ENCODE measurements around the gene MAP3K6. TPM values are rescaled to one million over a fixed set of nuclear protein-coding genes. Genes with fewer than 3 reads are reported as not detected.
"Not testable (repeated sequence)": the region's sequence is repeated elsewhere in the genome, so short reads cannot be mapped to it uniquely, and the experiment has no call there.

Gene MAP3K6
- total RNA-seq, 1 donor = 25.7 TPM

DNA sequence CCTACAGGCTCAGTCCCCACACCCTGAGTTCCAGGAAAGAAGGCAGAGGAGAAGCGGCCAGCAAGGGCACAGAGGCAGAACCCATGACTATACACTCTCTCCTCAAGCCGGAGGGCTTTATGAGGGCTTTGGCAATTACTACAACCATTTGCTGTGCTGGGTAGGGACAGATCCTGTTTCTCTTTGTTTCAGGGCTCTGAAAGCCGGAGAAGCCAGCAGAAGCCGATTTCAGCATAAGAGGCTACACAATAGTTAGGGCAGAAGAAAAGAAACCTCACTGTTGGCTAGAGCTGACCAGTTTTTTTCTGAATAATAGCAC is 39.6 kb upstream of the MAP3K6 start:
- H3K36me3 ChIP-seq (ENCODE audit: insufficient read depth, low read length) = peaks cover 37% of the 10 kb centered on the region
- no peaks in the 10 kb centered on the region for H4K20me1 ChIP-seq (ENCODE audit: insufficient read depth, low read length)
- no peak overlapping the region for H3K4me2 ChIP-seq (ENCODE audit: insufficient read depth, low read length)
- H3K79me2 ChIP-seq (ENCODE audit: insufficient read depth, low read length) = no peaks in the 10 kb centered on the region
- no peaks in the 10 kb centered on the region for H3K9me3 ChIP-seq (ENCODE audit: low read depth, low read length)
- H2AFZ ChIP-seq (ENCODE audit: low read length) = no peak overlapping the region
- DNase-seq (ENCODE audit: insufficient read length, low spot score, missing footprints) = no peak
- H3K27me3 ChIP-seq (ENCODE audit: insufficient read depth, low read length) = no peaks in the 10 kb centered on the region
- H3K4me3 ChIP-seq (ENCODE audit: insufficient read depth, low read length) = no peak overlapping the region
- H3K27ac ChIP-seq (ENCODE audit: low read depth, low read length) = no peak overlapping the region
- H3K4me1 ChIP-seq (ENCODE audit: insufficient read depth, low read length) = peaks cover 40% of the 10 kb centered on the region
- TF ChIP-seq, protein P1, sequence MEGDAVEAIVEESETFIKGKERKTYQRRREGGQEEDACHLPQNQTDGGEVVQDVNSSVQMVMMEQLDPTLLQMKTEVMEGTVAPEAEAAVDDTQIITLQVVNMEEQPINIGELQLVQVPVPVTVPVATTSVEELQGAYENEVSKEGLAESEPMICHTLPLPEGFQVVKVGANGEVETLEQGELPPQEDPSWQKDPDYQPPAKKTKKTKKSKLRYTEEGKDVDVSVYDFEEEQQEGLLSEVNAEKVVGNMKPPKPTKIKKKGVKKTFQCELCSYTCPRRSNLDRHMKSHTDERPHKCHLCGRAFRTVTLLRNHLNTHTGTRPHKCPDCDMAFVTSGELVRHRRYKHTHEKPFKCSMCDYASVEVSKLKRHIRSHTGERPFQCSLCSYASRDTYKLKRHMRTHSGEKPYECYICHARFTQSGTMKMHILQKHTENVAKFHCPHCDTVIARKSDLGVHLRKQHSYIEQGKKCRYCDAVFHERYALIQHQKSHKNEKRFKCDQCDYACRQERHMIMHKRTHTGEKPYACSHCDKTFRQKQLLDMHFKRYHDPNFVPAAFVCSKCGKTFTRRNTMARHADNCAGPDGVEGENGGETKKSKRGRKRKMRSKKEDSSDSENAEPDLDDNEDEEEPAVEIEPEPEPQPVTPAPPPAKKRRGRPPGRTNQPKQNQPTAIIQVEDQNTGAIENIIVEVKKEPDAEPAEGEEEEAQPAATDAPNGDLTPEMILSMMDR (IDR thresholded peaks at IDR 0.05; ENCODE audit: extremely low read depth, low read depth, low read length) = no peak

DNA sequence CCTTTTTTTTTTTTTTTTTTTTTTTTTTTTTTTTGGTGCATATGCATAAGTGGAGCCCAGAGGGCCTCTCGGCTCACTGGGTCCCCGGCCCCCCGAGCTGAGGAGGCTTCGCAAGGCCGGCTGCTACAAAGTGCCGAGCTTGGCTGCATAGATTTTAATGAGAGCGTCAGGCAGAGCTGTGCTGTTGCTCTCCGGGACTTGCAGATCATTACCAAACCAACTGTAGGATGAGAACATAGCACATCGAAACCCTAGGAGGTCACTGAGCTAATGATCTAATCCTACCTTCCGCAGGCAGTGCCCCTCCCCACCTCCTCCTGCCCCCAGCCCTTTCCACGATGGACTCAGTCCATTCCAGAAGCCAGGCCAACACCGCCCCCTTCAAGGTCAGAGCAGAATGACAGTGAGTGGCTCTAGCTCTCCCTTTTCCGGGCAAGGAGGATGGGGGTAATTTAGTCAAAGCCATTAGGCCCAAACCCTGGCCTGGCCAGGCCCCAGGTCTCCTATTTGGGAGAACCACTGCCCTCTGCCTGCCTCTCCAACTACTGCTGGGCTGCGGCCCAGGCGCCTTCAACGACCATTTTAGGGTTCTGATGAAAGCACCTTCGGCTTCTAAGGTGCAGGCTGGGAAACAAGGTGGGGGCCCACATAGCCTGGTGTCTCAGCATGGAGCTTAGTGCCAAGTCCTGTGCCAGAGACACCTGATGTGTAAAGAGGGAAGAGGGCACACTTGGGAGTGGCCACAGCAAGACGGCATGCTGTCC is 39.0 kb upstream of the MAP3K6 start:
- H3K9me3 ChIP-seq (ENCODE audit: low read depth, low read length); H3K79me2 ChIP-seq (ENCODE audit: insufficient read depth, low read length); H4K20me1 ChIP-seq (ENCODE audit: insufficient read depth, low read length); H3K27me3 ChIP-seq (ENCODE audit: insufficient read depth, low read length); H3K4me3 ChIP-seq (ENCODE audit: insufficient read depth, low read length); H2AFZ ChIP-seq (ENCODE audit: low read length); H3K4me2 ChIP-seq (ENCODE audit: insufficient read depth, low read length): not testable (repeated sequence)
- TF ChIP-seq, protein P1 (IDR thresholded peaks at IDR 0.05; ENCODE audit: extremely low read depth, low read depth, low read length) = peak; percentile 7
- peak overlapping the region; percentile 59 for H3K27ac ChIP-seq (ENCODE audit: low read depth, low read length)
- DNase-seq (ENCODE audit: insufficient read length, low spot score, missing footprints) = peak; percentile 38
- peaks cover 31% of the 10 kb centered on the region for H3K36me3 ChIP-seq (ENCODE audit: insufficient read depth, low read length)
- peaks cover 40% of the 10 kb centered on the region for H3K4me1 ChIP-seq (ENCODE audit: insufficient read depth, low read length)

DNA sequence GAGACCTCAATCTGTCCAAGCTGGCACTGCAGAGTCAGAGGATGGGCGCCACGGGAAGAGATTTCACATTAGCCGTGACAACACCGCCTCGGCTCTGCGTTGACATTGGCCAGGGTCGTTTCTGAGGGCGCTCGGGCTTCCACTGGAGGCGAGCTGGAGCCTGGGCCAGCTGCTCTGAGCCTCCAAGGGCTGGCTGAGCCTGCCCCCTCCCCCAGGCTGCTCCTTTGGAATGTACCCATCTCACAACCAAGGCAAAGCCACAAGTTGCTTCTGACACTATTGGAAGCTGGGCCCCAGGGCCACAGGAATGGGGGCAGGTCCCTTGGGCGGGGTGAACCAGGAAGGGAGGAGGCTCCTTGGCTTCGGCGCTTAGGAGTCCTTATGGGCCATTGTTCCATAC is 38.3 kb upstream of the MAP3K6 start:
- H3K27me3 ChIP-seq (ENCODE audit: insufficient read depth, low read length) = no peaks in the 10 kb centered on the region
- H3K4me2 ChIP-seq (ENCODE audit: insufficient read depth, low read length) = no peak overlapping the region
- TF ChIP-seq, protein P1 (IDR thresholded peaks at IDR 0.05; ENCODE audit: extremely low read depth, low read depth, low read length) = peak; percentile 7
- no peaks in the 10 kb centered on the region for H4K20me1 ChIP-seq (ENCODE audit: insufficient read depth, low read length)
- peaks cover 24% of the 10 kb centered on the region for H3K36me3 ChIP-seq (ENCODE audit: insufficient read depth, low read length)
- DNase-seq (ENCODE audit: insufficient read length, low spot score, missing footprints) = peak; percentile 92
- H3K4me3 ChIP-seq (ENCODE audit: insufficient read depth, low read length) = no peak overlapping the region
- no peak overlapping the region for H2AFZ ChIP-seq (ENCODE audit: low read length)
- no peaks in the 10 kb centered on the region for H3K9me3 ChIP-seq (ENCODE audit: low read depth, low read length)
- H3K79me2 ChIP-seq (ENCODE audit: insufficient read depth, low read length) = no peaks in the 10 kb centered on the region
- peaks cover 40% of the 10 kb centered on the region for H3K4me1 ChIP-seq (ENCODE audit: insufficient read depth, low read length)
- H3K27ac ChIP-seq (ENCODE audit: low read depth, low read length) = peak overlapping the region; percentile 59

DNA sequence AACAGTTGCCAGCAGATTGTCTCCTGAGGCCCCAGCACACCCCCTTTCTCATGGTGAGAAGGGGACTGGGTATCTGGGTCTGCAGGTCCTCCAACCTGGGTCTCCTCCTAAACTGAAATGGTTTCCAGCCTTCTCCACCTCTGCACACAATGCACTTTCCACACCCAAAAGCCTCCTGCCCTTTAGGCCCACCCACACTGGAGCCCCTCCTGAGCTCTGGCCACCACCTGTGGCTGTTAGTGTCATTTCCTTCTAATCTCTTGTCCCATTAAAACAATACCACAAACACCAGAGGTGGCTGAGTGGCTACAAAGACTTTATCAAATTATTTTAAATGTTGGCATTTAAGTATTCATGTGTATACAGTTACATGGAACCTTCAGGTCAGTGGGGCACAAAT is 37.2 kb upstream of the MAP3K6 start:
- peak overlapping the region; percentile 58 for H3K4me2 ChIP-seq (ENCODE audit: insufficient read depth, low read length)
- H3K79me2 ChIP-seq (ENCODE audit: insufficient read depth, low read length) = no peaks in the 10 kb centered on the region
- no peaks in the 10 kb centered on the region for H4K20me1 ChIP-seq (ENCODE audit: insufficient read depth, low read length)
- peaks cover 40% of the 10 kb centered on the region for H3K4me1 ChIP-seq (ENCODE audit: insufficient read depth, low read length)
- H3K27ac ChIP-seq (ENCODE audit: low read depth, low read length) = peak overlapping the region; percentile 38
- H3K27me3 ChIP-seq (ENCODE audit: insufficient read depth, low read length) = peaks cover 9% of the 10 kb centered on the region
- peaks cover 22% of the 10 kb centered on the region for H3K36me3 ChIP-seq (ENCODE audit: insufficient read depth, low read length)
- H3K9me3 ChIP-seq (ENCODE audit: low read depth, low read length) = no peaks in the 10 kb centered on the region
- no peak overlapping the region for H3K4me3 ChIP-seq (ENCODE audit: insufficient read depth, low read length)
- no peak overlapping the region for H2AFZ ChIP-seq (ENCODE audit: low read length)
- peak; percentile 23 for DNase-seq (ENCODE audit: insufficient read length, low spot score, missing footprints)
- TF ChIP-seq, protein P1 (IDR thresholded peaks at IDR 0.05; ENCODE audit: extremely low read depth, low read depth, low read length) = no peak

Data from osteoblast (primary cell).